ENCODE data around the gene ERP29.
"Not testable (repeated sequence)": the region's sequence is repeated elsewhere in the genome, so short reads cannot be mapped to it uniquely, and the experiment has no call there.

ERP29 gene

DNA sequence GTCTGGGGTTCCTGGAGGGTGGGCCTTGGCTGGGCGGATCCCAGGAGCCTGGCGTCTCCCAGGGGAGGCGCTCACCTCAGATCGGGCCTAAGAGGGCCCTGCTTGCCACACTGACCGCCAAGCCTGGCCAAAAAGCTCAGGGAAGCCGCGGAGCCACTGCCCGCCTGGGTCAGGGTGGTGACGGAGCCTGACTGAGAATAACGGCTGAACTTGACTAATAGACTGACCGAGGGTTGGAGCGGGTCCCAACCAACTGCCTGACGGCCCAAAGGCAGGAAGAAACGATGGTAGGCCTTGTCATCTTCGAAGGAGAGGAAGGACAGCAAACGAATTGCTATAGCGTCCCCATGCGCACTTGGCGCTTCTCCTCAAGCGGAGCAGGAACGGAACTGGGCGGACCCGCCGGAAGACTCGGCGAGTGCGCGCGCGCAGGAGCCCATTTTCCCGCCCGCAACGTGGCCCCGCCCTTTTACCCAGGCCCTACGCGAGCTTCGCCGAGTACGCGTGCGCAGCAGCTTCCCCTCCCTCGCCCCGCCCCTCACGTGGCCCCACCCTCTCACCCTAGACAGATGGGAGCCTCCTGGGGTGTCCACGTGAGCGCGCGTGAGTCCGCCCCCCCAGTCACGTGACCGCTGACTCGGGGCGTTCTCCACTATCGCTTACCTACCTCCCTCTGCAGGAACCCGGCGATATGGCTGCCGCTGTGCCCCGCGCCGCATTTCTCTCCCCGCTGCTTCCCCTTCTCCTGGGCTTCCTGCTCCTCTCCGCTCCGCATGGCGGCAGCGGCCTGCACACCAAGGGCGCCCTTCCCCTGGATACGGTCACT is at the start of gene ERP29, which contains the start of gene TMEM116:
Gene ERP29, plus strand, starts transcription at position 652 of the 826 bp plus-strand sequence. Its CDS starts 40 bp downstream, at position 692.
Gene TMEM116, minus strand, starts transcription at position 391 of the 826 bp plus-strand sequence. CDS start 7,895 bp downstream, outside the sequence.
- DNase-seq, result peak; percentile 93

- DNase-seq, result no peak
Observed at GRCh38 chr12:111964935-111965334, 48.3 kb upstream of the ERP29 start.

DNA sequence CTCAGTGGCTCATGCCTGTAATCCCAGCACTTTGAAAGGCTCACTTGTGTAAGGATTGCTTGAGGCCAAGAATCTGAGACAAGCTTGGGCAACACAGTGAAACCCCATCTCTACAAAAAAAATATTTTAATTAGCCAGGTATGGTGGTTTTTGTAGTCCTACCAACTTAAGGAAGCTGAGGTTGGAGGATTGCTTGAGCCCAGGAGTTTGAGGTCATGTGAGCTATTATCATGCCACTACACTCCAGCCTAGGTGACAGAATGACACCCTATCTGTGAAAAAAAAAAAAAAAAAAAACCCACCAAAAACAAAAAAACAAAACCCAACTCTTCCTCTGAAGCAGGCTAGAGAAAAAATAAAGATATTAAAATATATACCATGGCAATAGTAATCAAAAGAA is 41.4 kb upstream of the ERP29 start:
- DNase-seq, result no peak

GRCh38 chr12:111975161-111975931 is 37.9 kb upstream of the ERP29 start:
- DNase-seq, result no peak

DNA sequence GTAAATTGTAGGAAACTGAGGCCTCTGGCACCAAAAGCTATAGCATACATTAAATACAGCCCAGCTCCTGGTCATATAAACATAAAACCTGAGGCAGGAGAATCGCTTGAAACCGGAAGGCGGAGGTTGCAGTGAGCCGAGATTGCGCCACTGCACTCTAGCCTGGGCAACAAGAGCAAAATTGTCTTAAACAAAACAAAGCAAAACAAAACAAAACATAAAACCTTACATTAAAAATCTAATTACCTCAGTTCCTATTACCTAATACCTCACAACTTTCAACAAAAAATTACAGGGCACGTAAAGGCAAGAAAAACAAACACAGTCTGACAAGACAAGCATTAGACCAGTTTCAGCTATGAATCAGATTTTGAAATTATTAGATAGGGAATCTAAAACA is 36.9 kb upstream of the ERP29 start:
- DNase-seq, result no peak

DNA sequence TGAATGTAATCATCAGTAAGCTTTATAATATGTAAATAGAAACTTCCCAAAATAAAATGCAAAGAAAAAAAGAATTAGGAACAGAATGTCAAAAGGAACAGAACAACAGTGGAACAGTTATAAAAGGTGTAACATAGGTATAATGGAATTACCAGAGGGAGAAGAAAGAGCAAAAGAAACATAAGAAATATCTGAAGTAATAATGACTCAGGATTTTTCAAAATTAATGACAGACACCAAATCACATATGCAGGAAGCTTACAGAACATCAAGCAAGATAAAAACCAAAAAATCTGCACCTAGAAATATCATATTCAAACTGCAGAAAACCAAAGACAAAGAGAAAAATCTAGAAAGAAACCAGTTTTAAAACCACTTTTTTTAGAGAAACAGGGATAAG is 36.4 kb upstream of the ERP29 start:
- DNase-seq, result no peak

DNA sequence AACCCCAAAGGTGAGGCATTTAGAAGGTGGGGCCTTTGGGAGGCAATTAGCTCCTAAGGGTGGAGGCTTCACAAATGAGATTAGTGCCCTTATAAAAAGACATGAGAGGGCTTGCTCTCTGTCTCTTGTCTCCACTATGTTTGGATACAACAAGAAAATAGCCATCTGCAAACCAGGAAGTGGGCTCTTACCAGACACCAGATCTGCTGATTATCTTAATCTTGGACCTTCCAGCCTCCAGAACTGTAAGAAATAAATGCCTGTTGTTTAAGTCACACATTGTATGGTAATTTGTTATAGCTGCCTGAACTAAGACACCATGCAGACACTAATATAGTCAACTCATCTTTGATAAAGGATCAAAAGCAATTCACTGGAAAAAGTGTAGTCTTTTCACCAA is 34.7 kb upstream of the ERP29 start:
- DNase-seq, result no peak

DNA sequence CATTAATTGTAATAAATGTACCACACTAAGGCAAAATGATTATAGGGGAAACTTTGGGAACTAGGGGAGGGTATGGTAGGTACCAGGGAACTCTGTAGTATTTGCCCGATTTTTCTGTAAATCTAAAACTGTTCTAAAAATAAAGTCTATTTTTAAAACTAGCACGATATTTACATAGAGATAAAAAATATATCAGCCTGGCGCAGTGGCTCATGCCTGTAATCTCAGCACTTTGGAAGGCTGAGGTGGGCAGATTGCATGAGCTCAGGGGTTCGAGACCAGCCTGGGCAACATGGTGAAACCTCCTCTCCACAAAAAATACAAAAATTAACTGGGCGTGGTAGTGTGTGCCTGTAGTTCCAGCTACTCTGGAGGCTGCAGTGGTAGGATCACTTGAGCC is 32.6 kb upstream of the ERP29 start:
- no peak for DNase-seq

DNA sequence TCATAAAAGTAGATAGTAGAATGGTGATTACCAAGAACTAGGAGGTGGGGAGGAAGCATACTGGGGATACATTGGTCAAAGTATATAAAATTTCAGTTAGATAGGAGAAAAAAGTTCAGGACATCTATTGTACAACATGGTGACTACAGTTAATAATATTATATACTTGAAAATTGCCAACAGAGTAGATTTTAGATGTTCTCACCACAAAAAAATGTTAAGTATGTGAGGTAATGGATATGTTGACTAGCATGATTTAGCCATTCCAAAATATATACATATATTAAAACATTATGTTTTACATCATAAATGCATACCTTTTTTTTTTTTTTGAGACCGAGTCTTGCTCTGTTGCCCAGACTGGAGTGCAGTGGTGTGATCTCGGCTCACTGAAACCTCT is 31.2 kb upstream of the ERP29 start:
- DNase-seq, result no peak

- no peak for DNase-seq
Observed at GRCh38 chr12:111984820-111985219, 28.4 kb upstream of the ERP29 start.

GRCh38 chr12:111991535-111991934 is 21.7 kb upstream of the ERP29 start:
- DNase-seq, result no peak

DNA sequence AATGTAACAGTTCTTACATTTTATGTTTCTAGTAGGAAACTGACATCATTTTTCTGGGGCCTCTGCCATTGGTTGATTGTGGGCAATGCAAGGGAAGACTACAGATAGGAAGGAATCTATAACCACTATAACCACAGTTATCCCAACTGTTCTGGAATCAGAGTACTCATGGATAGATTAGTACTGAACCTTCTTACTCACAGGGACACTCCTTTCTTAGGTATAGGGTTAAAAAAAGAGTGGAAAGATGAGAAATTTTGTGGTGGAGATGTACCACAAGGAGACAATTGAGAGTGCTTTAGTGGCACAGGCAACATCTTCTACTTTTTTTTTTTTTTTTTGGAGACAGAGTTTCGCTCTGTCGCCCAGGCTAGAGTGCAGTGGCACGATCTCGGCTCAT is 21.3 kb upstream of the ERP29 start:
- no peak for DNase-seq

DNA sequence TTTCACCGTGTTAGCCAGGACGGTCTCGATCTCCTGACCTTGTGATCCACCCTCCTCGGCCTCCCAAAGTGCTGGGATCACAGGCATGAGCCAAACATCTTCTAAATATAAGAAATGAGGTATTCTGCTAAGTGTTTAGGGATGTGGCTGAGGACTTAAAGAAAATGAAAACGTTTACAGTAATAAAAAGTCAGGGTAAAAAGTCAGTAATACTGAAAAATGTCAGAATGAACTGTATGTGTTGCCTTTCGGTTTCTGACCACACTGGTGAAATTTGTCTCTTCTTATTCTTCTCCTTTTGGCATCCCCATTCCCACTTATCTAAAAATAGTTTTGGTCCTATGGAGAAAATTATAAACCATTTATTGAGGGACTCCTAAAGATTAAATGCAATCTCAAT is 20.8 kb upstream of the ERP29 start:
- no peak for DNase-seq

DNA sequence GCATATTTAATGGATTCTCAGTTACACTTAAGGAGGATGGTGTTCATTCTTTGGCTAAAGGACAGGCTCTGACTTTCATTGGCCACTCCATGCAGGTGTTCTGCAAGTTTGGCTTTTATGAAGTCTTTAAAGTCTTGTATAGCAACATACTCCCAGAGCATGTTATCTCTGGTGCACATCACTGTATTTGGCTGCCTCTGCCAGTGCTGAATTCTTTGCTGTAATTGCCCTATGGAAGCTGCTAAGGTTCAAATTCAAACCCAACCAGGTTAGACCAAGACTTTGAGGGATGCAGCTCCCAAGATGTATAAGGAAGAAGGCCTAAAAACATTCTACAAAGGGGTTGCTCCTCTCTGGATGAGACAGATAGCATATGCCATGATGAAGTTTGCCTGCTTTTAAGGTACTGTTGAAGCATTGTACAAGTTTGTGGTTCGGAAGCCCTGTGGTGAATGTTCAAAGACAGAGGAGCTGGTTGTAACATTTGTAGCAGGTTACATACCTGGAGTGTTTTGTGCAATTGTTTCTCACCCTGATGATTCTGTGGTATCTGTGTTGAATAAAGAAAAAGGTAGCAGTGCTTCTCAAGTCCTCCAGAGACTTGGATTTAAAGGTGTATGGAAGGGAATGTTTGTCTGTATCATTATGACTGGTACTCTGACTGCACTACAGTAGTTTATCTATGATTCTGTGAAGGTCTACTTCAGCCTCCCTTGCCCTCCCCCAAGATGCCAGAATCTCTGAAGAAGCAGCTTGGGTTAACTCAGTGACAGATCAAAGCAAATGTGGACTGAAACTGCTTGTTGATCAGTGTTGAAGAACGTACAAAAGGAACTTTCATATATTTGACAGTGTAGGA is 19.7 kb upstream of the ERP29 start:
- DNase-seq, result no peak

DNA sequence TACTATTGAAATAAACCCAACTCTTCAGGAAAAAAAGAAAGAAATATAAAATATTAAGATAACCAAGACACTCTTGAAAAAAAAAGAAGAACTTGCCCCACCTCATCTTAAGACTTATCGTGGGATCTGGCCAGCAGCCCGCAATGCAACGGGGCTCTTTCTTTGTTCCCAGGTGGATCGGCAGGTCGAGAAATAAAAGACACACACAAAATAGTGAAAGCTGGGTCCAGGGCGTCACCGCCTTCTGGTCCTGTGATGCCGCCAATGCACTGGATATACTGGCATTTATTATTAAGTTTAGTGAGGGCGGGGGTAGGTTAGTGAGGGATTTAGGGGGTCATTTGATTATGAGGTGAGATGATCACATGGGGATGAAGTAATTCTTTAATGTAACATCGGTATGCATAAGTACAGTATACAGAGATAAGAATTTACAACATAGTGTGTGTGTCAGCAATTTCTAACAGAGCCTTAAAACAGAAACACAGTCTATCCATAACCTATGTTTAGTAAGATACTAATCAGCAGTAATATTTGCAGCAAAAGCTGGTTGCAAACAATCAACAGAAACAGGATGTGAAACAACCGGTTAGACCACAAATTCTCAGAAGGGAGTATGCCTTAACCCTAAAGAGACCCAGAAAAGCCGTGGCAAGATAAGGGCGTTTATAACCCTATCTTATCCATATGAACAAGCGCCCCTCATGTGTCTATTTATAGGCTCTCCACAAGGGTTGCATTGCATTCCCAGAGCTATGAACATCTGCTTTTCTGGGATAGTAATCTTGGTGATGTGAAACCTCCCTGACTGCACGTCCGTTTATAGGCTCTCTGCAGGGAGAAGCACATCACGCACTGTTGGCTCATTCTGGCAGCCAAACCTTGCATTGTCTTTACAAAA is 18.8 kb upstream of the ERP29 start:
- DNase-seq, result not testable (repeated sequence)

- DNase-seq, result no peak
Observed at GRCh38 chr12:111995782-111996480, 17.3 kb upstream of the ERP29 start.

DNA sequence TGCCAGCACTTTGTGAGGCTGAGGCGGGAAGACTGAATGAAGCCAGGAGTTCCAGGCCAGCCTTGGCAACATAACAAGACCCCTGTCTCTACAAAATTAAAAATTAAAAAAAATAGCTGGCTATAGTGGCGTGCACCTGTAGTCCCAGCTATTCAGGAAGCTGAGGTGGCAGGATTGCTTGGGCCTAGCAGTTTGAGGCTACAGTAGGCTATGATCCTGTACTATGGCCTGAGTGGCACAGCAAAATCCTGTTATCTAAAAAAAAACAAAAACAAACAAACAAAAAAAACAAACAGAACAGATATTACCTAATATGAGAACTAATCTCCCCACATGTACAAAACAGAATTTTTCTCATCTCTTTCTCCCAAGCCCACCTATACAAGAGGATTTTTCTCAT is 15.9 kb upstream of the ERP29 start:
- no peak for DNase-seq

GRCh38 chr12:111998015-111998414 is 15.2 kb upstream of the ERP29 start:
- no peak for DNase-seq

GRCh38 chr12:111999129-111999528 is 14.1 kb upstream of the ERP29 start:
- not testable (repeated sequence) for DNase-seq

- DNase-seq, result no peak
Observed at GRCh38 chr12:112000820-112001219, 12.4 kb upstream of the ERP29 start.

- no peak for DNase-seq
Observed at GRCh38 chr12:112001576-112001975, 11.7 kb upstream of the ERP29 start.

Data from NCI-H1092 (cell line).